OCI-LY7 (cell line): Measurements from ENCODE around the gene C1QL4.

Experiments
- CTCF ChIP-seq: fragments of 200-600 bp; sonication (generic); conservative IDR thresholded peaks from 2 replicates; pipeline ENCODE4 v1.5.1; 2014; ENCODE audit warnings: mild to moderate bottlenecking, antibody characterized with exemption, low read length, moderate library complexity, mixed read lengths
- EZH2phosphoT487 ChIP-seq: fragments of 200-600 bp; sonication (generic); IDR thresholded peaks from 2 replicates; pipeline ENCODE4 v1.6.1; 2018; ENCODE audit warnings: low read depth, borderline replicate concordance, mild to moderate bottlenecking, mixed run types, antibody characterized with exemption, low read length, moderate library complexity, mixed read lengths

GRCh38 chr12:49298160-49298559, 38.8 kb downstream of the C1QL4 start:
- TF ChIP-seq CTCF (peak; percentile 33; the same call in 1 of the 2 replicates), EZH2phosphoT487 (no peak)
